NCI-H2227 treated with DMSO at 0.1 percent for 48 hours (cell line): ENCODE data around the gene NDRG4.
A peak's percentile ranks its signal among the peaks of the same experiment; 100 is the strongest.

ENCODE experiments used
- DNase-seq: peaks from one replicate; lab custom pipeline; 2025; lab: John Stamatoyannopoulos, UW

The NDRG4 gene

DNA sequence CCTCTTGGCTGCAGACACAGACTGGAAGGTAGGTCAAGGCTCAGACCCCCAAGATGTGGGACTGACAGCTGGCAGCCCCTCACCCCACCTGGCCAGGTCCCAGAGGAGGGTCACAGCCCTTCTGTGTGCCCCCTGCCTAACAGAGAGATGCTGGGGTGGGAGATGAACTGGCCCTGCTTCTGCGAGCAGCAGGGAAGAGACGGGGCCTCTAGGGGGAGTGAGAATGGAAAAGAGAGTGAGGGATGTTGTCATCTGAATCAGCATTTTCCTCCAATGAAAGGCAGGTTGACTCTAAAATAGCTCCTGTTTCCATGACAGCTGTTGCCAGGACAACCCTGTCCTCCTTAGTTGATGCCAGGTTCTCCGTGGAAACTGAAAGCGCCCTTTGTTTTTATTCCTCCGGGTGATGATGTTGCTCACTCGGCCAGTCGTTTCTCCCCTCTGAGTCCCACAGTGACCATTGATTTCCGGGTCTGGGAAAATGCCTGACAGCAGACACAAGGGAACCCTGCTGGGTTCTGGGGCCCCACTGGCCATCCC is 4.9 kb upstream of the NDRG4 start:
- peak; percentile 88 for DNase-seq

DNA sequence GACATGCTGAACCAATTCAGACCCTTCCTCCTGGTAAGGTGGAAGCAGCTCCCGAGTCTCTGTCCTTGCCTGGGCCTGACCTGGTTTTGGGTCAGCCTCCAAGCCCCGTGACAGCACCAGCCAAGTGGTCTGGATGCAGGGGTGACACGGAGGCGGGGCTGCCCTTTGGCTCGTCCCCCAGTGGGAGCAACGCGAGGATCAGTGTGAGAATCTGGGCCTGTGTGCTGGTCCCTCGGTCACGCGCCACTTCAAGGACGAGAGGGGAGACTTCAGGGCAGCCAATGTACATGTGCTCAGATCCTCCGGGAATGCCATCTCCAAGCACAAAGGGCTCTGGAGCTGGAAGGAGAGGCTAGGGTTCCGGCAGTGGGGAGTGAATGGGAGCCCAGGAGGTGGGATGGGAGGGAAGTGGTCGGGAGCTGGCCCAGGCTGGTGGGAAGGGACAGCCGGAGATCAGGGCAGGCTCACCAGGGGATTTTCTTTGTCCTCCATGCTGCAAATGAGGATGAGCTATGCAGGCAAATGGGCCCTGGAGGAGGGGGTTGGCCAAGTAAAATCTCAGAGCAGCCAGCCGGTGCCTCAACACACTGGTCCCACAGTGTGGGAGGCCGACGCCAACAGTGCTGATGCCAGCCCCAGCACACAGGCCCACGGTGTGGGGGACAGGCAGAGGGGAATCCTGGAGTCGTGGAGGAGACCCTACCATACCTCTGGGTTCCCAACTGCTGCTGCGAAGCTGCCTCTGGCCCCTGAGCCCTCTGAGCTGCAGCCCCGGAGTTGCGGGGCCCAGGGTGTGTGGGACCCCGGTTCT is 4.2 kb upstream of the NDRG4 start:
- no peak for DNase-seq

DNA sequence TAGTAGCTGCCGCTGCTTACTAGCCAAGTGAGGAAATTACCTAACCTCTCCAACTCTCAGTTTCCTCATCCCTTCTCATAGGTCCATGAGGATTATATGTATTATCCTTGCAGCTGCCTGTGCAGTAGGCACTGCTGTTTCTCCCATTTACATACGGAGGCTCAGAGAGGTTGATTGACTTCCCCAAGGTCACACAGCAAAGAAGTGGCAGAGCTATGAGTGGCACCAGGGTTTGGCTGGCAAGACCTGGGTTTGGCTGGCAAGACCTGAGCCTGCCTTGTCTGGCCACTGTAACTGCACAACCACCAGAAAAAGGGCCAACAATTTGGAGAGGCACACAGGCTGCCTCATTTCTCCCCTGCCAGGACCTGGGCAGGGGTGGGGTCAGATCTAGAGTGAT is 2.5 kb upstream of the NDRG4 start:
- DNase-seq = no peak

DNA sequence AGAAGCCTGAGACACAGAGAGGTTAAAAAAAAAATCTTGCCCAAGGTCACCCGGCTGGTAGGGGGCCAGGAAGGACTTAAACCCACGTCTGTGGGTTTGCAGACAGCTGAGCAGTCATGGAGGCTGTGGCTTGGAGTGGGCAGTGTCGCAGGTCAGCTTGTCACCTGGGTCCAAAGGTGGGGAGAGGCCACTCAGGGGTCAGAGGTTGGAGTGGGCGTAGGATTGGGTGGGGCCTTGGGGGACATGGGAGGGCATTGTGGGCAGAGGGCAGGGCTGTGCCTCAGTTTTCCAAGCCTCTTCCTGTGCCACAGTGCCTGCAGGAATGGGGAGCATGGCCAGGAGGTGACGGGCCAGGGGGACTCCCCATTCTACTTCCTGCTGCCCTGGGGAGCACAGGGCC is 2.0 kb upstream of the NDRG4 start:
- DNase-seq = no peak

DNA sequence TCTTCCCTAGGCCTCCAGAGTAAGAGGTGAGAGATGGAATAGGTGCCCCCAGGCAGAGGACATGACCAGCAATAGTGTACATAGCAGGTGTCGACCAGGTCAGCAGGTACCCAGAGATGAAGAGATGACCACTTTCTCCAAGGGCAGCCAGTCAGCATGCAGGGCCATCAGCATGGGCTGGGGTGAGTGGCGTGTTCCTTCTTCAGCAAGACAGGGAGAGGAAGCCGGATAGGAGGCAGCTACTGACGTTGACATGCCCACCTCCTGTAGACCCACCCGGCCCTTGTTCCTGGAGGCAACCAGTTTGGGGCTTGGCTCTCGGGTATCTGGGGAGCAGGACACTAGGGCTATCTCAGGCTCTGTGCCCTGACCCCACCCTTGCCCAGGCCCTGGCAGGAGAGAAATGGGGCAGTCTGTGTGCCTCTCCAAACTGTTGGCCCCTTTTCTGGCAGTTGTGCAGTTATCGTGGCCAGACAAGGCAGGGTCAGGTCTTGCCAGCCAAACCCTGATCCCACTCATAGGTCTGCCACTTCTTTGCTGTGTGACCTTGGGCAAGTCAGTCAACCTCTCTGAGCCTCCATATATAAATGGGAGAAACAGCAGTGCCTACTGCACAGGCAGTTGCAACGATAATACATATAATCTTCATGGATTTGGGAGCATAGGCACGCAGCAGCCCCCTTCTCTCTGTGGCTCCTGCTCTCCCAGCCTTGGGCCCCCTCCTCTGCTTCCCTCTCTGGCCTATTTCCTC is 1.4 kb upstream of the NDRG4 start:
- DNase-seq = no peak

DNA sequence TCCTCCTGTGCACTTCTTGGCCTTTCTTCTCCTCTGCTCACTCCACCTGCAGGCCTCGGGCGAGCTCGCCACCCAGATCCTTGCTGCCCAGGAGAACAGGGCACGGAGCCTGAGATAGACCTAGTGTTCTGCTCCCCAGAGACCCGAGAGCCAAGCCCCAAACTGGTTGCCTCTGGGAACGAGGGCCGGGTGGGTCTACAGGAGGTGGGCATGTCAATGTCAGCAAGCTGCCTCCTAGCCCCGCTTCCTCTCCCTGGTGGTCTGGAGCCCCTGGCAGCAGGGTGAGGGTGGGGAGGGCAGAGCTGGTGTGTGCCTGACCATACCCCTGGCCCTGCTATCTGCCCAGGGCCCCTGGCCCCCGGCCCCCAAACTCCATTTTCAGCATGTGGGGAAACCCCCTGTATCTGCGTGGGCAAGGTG is 841 bp upstream of the NDRG4 start:
- no peak for DNase-seq

DNA sequence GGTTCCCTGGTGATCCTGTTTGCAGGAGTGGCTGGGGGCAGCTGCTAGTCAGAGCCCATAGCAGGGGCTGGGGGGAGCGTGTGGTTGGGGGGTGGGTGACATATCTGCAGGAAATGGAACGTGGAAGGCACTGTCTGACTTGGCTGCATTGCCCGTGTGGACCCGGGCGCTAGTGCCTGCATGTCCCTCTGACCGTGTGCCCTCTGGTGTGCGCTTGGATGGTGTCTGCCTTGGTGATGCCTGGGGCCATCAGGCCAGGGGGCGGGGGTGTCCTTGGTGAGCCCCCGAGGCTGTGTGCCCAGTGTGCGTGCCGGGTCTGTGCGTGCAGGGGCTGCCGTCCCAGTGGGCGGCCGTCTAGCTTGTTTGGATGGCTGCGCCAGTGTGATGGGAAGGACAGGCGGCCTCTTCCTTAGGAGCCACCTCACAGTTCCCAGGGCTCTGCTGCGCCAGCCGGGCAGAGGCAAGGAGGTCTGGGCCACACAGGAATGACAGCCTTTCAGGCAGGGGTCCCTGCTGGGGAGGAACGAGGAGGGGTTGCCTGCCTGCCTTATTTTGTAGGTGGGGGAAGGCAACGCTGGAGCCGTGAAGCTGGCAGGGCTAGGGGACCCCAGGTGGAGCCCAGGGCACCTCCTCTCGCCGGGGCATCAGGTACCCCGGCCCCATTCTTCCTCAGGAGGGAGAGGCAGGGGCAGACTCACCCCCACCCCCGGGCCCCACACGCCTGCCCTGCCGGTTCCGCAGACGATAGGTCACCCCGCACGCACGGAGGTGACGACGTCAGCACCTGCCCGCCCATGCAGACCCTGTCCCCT is 693 bp downstream of the NDRG4 start:
- DNase-seq = no peak

- peak; percentile 15 for DNase-seq
Measured at GRCh38 chr16:58501242-58502131, 1.5 kb downstream of the NDRG4 start.

DNA sequence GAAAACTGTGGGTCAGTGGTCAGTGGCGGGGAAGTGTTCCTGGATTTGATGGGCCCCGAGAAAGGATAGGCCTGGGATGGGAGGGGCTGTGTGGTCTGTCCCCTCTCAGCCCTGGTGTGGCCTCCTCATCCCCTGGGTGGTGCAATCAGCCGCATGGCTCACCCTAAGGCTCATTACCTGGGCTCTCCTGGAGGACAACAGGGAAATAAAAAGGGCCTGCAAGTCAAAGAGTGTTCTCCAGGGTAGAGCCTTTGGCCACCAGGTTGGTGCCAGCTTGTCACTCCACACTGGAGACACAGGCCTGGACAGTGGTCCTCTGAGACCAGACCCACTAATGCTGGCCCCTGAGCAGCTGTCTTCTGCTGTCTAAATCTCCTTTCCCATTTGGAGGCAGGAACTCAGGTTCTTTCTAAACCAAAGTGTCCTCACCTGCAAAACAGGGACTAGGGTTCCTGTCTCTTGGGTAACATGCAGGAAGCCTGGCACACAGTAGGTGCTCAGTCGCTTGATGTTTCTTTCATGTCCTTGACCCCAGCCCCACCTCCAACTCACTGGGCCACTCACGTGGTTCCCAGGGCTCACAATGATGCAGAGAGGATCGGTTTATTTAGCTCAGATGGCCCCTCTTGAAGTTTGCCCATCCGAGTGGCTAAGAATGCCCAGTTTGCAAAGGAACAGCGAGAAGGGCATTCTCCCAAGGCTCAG is 2.4 kb downstream of the NDRG4 start:
- no peak for DNase-seq

DNA sequence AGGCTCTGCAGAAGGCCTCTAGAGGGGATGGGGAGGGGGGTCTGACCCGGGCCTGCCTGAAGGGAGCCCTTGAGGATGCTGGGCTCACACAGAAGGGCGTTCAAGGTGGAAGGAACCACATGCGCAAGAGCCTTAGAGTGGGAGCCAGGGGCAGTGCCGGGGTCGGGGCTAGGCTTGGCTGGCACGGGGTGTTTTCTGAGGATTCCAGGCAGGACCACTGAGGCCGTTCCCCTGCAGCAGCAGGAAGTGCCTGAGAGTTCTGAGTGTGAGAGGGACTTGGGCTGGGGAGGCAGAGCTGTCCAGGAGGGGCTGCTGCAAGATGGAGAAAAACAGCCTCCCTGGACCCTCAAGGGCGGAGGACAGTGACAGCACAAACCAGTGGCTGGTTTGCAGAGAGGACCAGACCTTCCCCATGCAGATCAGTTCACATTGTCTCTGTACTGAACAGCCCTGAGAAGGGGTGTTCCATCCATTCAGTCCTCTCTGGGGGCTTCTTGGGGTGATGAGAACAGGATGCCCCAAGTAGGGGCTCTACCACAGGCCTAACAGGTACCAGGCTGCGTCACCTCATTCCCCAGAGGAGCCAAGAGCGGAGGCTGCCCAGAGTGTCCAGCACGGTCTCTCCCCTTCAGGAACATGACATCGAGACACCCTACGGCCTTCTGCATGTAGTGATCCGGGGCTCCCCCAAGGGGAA is 3.4 kb downstream of the NDRG4 start:
- DNase-seq = no peak

GRCh38 chr16:58503863-58504688 is 4.1 kb downstream of the NDRG4 start:
- no peak for DNase-seq

DNA sequence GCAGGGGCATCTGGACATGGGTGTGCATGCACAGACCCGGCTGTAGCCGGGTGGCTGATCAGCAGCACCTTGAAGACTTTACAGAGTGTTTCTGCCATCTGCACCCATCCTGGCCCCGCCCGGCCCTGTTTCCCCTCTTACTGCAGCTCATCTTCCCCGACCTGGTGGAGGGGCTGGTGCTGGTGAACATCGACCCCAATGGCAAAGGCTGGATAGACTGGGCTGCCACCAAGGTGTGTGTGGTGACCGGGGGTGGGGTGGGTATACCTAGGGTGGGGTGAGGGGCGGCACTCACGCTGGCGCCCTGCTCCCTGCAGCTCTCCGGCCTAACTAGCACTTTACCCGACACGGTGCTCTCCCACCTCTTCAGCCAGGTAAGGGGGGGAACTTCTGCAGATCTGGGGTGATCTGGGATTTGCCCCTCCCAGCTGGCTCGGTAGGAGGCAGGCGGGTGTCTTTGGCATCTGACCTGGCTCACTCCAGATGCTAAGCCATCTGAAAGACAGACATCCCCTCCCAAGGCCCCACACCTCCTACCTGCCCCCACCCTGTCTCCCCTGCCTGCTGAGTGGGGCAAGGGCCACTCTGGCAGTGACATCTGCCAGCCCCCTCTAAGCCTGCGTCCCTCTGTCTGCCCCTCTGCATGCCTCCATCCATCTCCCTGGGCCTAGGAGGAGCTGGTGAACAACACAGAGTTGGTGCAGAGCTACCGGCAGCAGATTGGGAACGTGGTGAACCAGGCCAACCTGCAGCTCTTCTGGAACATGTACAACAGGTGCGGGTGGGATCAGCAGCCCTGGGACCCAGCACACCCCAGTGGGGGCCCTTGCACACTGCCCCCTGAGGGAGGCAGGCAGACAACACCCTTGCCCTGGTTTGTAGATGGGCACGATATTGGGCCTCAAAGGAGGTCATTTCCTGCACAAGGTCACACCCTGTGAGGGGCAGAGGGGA is 6.6 kb downstream of the NDRG4 start:
- DNase-seq = no peak

DNA sequence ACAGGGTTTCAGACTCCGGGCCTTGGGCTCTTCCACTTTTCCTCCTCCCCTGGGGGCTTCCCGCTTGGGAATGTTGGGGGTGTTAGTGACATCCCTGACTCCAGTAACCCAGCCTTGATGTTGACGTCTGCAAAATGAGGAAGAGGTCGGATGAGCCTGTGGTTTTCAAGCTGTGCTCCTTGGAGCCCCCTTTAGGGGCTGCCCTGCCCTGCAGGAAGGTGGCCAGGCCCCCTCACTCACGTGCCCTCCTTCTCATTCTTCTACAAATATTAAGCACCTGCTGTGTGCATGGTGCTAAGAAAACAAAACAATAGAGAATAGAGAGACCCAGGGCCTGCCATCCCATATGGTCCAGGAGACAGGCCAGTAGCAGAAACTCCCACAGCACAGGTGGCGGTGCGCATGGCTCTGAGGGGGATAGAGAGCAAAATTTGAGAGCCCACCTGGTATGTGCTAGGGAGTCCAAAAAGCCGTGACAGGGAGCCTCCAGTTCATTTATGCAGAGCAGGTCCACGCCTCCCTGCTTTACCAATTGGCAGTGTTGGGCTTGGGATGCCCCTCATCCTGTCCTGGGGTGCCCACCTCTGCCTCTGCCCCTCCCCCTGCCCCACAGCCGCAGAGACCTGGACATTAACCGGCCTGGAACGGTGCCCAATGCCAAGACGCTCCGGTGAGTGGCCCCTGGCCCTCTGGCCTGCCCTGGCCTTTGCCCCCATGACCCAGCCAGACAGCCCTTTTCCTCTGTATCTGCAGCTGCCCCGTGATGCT is 7.4 kb downstream of the NDRG4 start:
- no peak for DNase-seq

DNA sequence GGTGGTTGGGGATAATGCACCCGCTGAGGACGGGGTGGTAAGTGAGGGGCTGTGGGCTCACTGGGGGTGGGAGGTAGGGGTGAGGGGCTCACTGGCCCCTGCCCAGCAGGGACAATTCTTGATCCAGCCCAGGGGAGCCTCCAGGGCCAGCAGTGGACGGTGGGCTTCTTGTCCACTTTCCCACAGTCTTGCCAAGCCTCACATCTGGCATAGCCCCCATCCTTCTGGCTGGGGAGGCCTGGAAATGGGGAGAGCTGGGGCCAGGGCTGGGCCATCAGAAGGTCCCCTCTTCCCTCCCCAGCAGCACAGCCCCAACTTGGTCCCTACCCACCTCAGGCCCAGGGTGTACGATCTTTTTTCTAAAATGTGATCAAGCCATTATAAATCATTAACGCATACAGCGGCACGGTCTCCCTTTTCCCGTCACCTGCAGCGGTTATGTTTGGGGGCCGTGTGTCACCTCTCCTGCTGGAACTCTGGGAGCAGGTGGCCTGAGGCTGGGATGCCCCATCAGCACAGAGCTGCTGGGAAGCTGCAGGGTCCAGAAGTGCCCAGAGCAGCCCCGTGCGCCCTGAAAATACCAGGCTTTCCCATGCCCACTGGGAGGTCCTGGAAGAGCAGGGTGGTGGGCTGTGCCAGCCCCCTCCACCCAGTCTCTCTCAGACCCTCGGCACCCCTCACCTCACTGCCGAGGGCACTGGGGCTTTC is 8.2 kb downstream of the NDRG4 start:
- no peak for DNase-seq

DNA sequence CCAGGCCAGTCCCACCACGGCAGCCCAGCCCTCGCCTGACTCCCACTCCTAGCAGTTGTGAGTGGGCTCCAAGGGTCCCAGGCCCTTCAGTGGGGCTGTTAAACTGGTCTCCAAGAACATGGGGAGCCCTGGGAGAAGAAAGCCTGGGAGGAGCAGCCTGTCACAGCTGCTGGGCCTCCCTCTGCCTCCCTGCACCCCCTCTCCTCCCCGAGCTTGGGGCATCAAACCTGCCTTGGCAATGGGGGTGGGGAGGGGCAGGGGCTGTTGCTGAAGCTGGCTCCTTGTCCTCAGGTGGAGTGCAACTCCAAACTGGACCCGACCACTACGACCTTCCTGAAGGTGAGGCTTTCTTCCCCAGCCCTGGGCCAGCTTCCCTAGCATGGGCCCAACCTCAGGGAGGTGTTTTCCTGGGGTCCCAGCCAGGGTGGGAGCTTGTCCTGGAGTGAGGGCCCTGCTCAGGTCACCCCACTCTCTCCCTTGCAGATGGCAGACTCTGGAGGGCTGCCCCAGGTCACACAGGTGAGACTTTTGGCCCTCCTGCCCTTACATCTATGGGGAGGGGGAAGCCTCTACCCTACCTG is 8.8 kb downstream of the NDRG4 start:
- no peak for DNase-seq
